ENCODE data around the gene MAN1A2. TPM values are rescaled to one million over a fixed set of nuclear protein-coding genes. Genes with fewer than 3 reads are reported as not detected.

MAN1A2 gene
- polyA plus RNA-seq, 1 donor from 2014 or later = 25.0 TPM

DNA sequence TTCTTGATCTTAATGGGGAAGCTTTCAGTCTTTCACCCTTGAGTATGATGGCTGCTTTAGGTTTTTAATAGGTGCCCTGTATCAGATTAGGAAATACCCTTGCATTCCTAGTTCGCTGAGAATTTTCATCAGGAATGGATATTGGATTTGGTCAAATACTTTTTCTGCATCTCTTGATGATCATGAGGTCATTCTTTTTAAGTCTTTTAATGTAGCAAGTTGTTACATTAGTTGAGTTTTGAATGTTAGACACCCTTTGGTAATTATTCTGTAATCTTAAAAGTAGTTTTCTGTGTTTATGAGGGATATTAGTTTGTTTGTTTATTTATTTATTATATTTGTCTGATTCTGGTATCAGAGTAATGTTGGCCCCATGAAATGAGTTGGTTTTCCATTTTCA lies 22.5 kb downstream of the MAN1A2 start:
- no peaks in the 10 kb centered on the region for H3K9me3 ChIP-seq (ENCODE audit: low read length)
- H3K79me2 ChIP-seq (replicated peaks; ENCODE audit: insufficient read depth, low read length) = peaks cover 49% of the 10 kb centered on the region
- H3K9ac ChIP-seq (ENCODE audit: low read length) = no peak overlapping the region
- no peak overlapping the region for H3K27ac ChIP-seq (ENCODE audit: low read length)
- no peak overlapping the region for H2AFZ ChIP-seq (ENCODE audit: low read depth, low read length)
- H3K4me3 ChIP-seq (ENCODE audit: low read length) = no peak overlapping the region
- H3K9me2 ChIP-seq (ENCODE audit: insufficient read depth, low read length) = no peaks in the 10 kb centered on the region
- no peak overlapping the region for H3K4me2 ChIP-seq (ENCODE audit: low read length)
- no peaks in the 10 kb centered on the region for H3K27me3 ChIP-seq (ENCODE audit: insufficient read depth, low read depth, low read length)
- TF ChIP-seq EZH2 (IDR thresholded peaks at IDR 0.05; ENCODE audit: borderline replicate concordance, insufficient read depth, low read length, poor library complexity, severe bottlenecking) (no peak), EP300 (conservative IDR thresholded peaks at IDR 0.05; ENCODE audit: poor library complexity, severe bottlenecking) (no peak), POLR2AphosphoS5 (IDR thresholded peaks at IDR 0.05) (no peak), MXI1 (conservative IDR thresholded peaks at IDR 0.05; ENCODE audit: poor library complexity, severe bottlenecking) (no peak), TAF1 (IDR thresholded peaks at IDR 0.05; ENCODE audit: low read depth) (no peak), SMC3 (conservative IDR thresholded peaks at IDR 0.05; ENCODE audit: poor library complexity) (no peak), RAD21 (conservative IDR thresholded peaks at IDR 0.05) (no peak)
- TF ChIP-seq, protein P1, sequence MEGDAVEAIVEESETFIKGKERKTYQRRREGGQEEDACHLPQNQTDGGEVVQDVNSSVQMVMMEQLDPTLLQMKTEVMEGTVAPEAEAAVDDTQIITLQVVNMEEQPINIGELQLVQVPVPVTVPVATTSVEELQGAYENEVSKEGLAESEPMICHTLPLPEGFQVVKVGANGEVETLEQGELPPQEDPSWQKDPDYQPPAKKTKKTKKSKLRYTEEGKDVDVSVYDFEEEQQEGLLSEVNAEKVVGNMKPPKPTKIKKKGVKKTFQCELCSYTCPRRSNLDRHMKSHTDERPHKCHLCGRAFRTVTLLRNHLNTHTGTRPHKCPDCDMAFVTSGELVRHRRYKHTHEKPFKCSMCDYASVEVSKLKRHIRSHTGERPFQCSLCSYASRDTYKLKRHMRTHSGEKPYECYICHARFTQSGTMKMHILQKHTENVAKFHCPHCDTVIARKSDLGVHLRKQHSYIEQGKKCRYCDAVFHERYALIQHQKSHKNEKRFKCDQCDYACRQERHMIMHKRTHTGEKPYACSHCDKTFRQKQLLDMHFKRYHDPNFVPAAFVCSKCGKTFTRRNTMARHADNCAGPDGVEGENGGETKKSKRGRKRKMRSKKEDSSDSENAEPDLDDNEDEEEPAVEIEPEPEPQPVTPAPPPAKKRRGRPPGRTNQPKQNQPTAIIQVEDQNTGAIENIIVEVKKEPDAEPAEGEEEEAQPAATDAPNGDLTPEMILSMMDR (IDR thresholded peaks at IDR 0.05; ENCODE audit: poor library complexity, severe bottlenecking) = no peak
- TF ChIP-seq, protein P2, sequence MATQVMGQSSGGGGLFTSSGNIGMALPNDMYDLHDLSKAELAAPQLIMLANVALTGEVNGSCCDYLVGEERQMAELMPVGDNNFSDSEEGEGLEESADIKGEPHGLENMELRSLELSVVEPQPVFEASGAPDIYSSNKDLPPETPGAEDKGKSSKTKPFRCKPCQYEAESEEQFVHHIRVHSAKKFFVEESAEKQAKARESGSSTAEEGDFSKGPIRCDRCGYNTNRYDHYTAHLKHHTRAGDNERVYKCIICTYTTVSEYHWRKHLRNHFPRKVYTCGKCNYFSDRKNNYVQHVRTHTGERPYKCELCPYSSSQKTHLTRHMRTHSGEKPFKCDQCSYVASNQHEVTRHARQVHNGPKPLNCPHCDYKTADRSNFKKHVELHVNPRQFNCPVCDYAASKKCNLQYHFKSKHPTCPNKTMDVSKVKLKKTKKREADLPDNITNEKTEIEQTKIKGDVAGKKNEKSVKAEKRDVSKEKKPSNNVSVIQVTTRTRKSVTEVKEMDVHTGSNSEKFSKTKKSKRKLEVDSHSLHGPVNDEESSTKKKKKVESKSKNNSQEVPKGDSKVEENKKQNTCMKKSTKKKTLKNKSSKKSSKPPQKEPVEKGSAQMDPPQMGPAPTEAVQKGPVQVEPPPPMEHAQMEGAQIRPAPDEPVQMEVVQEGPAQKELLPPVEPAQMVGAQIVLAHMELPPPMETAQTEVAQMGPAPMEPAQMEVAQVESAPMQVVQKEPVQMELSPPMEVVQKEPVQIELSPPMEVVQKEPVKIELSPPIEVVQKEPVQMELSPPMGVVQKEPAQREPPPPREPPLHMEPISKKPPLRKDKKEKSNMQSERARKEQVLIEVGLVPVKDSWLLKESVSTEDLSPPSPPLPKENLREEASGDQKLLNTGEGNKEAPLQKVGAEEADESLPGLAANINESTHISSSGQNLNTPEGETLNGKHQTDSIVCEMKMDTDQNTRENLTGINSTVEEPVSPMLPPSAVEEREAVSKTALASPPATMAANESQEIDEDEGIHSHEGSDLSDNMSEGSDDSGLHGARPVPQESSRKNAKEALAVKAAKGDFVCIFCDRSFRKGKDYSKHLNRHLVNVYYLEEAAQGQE (IDR thresholded peaks at IDR 0.05; ENCODE audit: borderline replicate concordance) = no peak
- H3K36me3 ChIP-seq (ENCODE audit: insufficient read depth, low read length) = no peaks in the 10 kb centered on the region
- H3F3A ChIP-seq (ENCODE audit: insufficient read depth, low read length, poor library complexity, severe bottlenecking) = no peaks in the 10 kb centered on the region
- no peaks in the 10 kb centered on the region for H4K20me1 ChIP-seq (ENCODE audit: insufficient read depth)

DNA sequence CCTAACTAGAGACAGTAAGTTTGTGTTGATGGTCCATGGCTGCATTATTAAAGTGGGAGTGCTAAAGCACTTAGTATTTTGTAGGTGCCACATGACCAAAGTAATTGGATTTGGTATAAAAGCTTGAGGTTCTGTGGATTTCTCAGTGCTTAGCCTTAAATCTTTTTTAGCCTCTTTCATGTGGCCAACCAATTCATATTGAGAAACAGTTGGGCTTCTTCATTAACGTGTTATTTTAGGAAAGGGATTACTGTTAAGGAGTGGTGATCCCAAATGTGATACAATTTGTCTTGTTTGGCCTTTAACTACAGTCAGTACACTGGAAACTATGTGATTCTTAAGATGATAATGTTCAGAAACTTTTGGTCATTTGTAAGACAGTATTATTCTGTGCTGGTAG lies 25.5 kb downstream of the MAN1A2 start:
- H3K4me2 ChIP-seq (ENCODE audit: low read length) = no peak overlapping the region
- H2AFZ ChIP-seq (ENCODE audit: low read depth, low read length) = no peak overlapping the region
- H3K4me3 ChIP-seq (ENCODE audit: low read length) = no peak overlapping the region
- H3K9me3 ChIP-seq (ENCODE audit: low read length) = no peaks in the 10 kb centered on the region
- H3K9me2 ChIP-seq (ENCODE audit: insufficient read depth, low read length) = no peaks in the 10 kb centered on the region
- no peaks in the 10 kb centered on the region for H3K36me3 ChIP-seq (ENCODE audit: insufficient read depth, low read length)
- H4K20me1 ChIP-seq (ENCODE audit: insufficient read depth) = no peaks in the 10 kb centered on the region
- H3K27me3 ChIP-seq (ENCODE audit: insufficient read depth, low read depth, low read length) = no peaks in the 10 kb centered on the region
- no peak overlapping the region for H3K27ac ChIP-seq (ENCODE audit: low read length)
- TF ChIP-seq, protein P2 (IDR thresholded peaks at IDR 0.05; ENCODE audit: borderline replicate concordance) = no peak
- no peak for TF ChIP-seq EP300 (conservative IDR thresholded peaks at IDR 0.05; ENCODE audit: poor library complexity, severe bottlenecking)
- no peak for TF ChIP-seq RAD21 (conservative IDR thresholded peaks at IDR 0.05)
- TF ChIP-seq POLR2AphosphoS5 (IDR thresholded peaks at IDR 0.05) = no peak
- peaks cover 41% of the 10 kb centered on the region for H3K79me2 ChIP-seq (replicated peaks; ENCODE audit: insufficient read depth, low read length)
- H3K9ac ChIP-seq (ENCODE audit: low read length) = no peak overlapping the region
- H3F3A ChIP-seq (ENCODE audit: insufficient read depth, low read length, poor library complexity, severe bottlenecking) = no peaks in the 10 kb centered on the region
